ENCODE data around the gene CLRN2. TPM values are rescaled to one million over a fixed set of nuclear protein-coding genes. Genes with fewer than 3 reads are reported as not detected.

CLRN2 gene
- total RNA-seq, 1 donor from 2014 or later: not detected

GRCh38 chr4:17516980-17517379 lies 2.0 kb downstream of the CLRN2 start:
- no peaks in the 10 kb centered on the region for H3K9me3 ChIP-seq (ENCODE audit: control insufficient read depth in 3 of 3, low read length in 3 of 3)

GRCh38 chr4:17517664-17518063 lies 2.7 kb downstream of the CLRN2 start:
- no peak overlapping the region for H3K9ac ChIP-seq (ENCODE audit: low read depth in 1 of 3, low read length in 3 of 3)
- no peaks in the 10 kb centered on the region for H3K36me3 ChIP-seq (ENCODE audit: control insufficient read depth in 3 of 3, insufficient read depth in 3 of 3, low read length in 3 of 3)
- no peak overlapping the region for H3K4me3 ChIP-seq (ENCODE audit: low read length in 3 of 3)
- no peak overlapping the region for H3K27ac ChIP-seq (ENCODE audit: low read depth, low read length)
- H3K9me3 ChIP-seq (ENCODE audit: control insufficient read depth in 3 of 3, low read length in 3 of 3): no peaks in the 10 kb centered on the region
- peaks cover 0 to under 1% (median 0%) of the 10 kb centered on the region in 3 donors for H3K4me1 ChIP-seq (ENCODE audit: control insufficient read depth in 3 of 3, insufficient read depth in 3 of 3, low read length in 3 of 3)
- peaks cover 0 to 5% (median 2%) of the 10 kb centered on the region in 3 donors for H3K27me3 ChIP-seq (ENCODE audit: control insufficient read depth in 3 of 3, insufficient read depth in 3 of 3, low read length in 3 of 3)

More at GRCh38 chr4:17516980-17517379, 2.0 kb downstream of the CLRN2 start:
- no peak overlapping the region for H3K9ac ChIP-seq (ENCODE audit: low read depth in 1 of 3, low read length in 3 of 3)
- no peak overlapping the region for H3K27ac ChIP-seq (ENCODE audit: low read depth, low read length)
- H3K4me3 ChIP-seq (ENCODE audit: low read length in 3 of 3): no peak overlapping the region
- no peaks in the 10 kb centered on the region for H3K36me3 ChIP-seq (ENCODE audit: control insufficient read depth in 3 of 3, insufficient read depth in 3 of 3, low read length in 3 of 3)
- H3K4me1 ChIP-seq (ENCODE audit: control insufficient read depth in 3 of 3, insufficient read depth in 3 of 3, low read length in 3 of 3): peaks cover 0 to 5% (median 3%) of the 10 kb centered on the region in 3 donors
- peaks cover 0 to 5% (median 2%) of the 10 kb centered on the region in 3 donors for H3K27me3 ChIP-seq (ENCODE audit: control insufficient read depth in 3 of 3, insufficient read depth in 3 of 3, low read length in 3 of 3)

GRCh38 chr4:17521595-17521994 lies 6.6 kb downstream of the CLRN2 start:
- Histone ChIP-seq H3K27me3 (ENCODE audit: control insufficient read depth in 3 of 3, insufficient read depth in 3 of 3, low read length in 3 of 3) (peaks cover 0 to 5% (median 0%) of the 10 kb centered on the region in 3 donors), H3K27ac (ENCODE audit: low read depth, low read length) (no peak overlapping the region), H3K4me3 (ENCODE audit: low read length in 3 of 3) (no peak overlapping the region), H3K9me3 (ENCODE audit: control insufficient read depth in 3 of 3, low read length in 3 of 3) (no peaks in the 10 kb centered on the region), H3K9ac (ENCODE audit: low read depth in 1 of 3, low read length in 3 of 3) (no peak overlapping the region), H3K4me1 (ENCODE audit: control insufficient read depth in 3 of 3, insufficient read depth in 3 of 3, low read length in 3 of 3) (no peaks in the 10 kb centered on the region), H3K36me3 (ENCODE audit: control insufficient read depth in 3 of 3, insufficient read depth in 3 of 3, low read length in 3 of 3) (no peaks in the 10 kb centered on the region)

GRCh38 chr4:17523662-17524061 lies 8.7 kb downstream of the CLRN2 start:
- Histone ChIP-seq H3K4me3 (ENCODE audit: low read length in 3 of 3) (no peak overlapping the region), H3K9me3 (ENCODE audit: control insufficient read depth in 3 of 3, low read length in 3 of 3) (no peaks in the 10 kb centered on the region), H3K36me3 (ENCODE audit: control insufficient read depth in 3 of 3, insufficient read depth in 3 of 3, low read length in 3 of 3) (no peaks in the 10 kb centered on the region), H3K4me1 (ENCODE audit: control insufficient read depth in 3 of 3, insufficient read depth in 3 of 3, low read length in 3 of 3) (peaks cover 2 to 6% (median 5%) of the 10 kb centered on the region in 3 donors), H3K9ac (ENCODE audit: low read depth in 1 of 3, low read length in 3 of 3) (no peak overlapping the region), H3K27me3 (ENCODE audit: control insufficient read depth in 3 of 3, insufficient read depth in 3 of 3, low read length in 3 of 3) (no peaks in the 10 kb centered on the region), H3K27ac (ENCODE audit: low read depth, low read length) (no peak overlapping the region)

GRCh38 chr4:17526695-17527477 lies 11.9 kb downstream of the CLRN2 start:
- H3K36me3 ChIP-seq (ENCODE audit: control insufficient read depth in 3 of 3, insufficient read depth in 3 of 3, low read length in 3 of 3): no peaks in the 10 kb centered on the region
- no peak overlapping the region for H3K27ac ChIP-seq (ENCODE audit: low read depth, low read length)
- H3K9me3 ChIP-seq (ENCODE audit: control insufficient read depth in 3 of 3, low read length in 3 of 3): no peaks in the 10 kb centered on the region
- peaks cover 2 to 6% (median 5%) of the 10 kb centered on the region in 3 donors for H3K4me1 ChIP-seq (ENCODE audit: control insufficient read depth in 3 of 3, insufficient read depth in 3 of 3, low read length in 3 of 3)
- H3K4me3 ChIP-seq (ENCODE audit: low read length in 3 of 3): no peak overlapping the region
- no peak overlapping the region for H3K9ac ChIP-seq (ENCODE audit: low read depth in 1 of 3, low read length in 3 of 3)
- no peaks in the 10 kb centered on the region for H3K27me3 ChIP-seq (ENCODE audit: control insufficient read depth in 3 of 3, insufficient read depth in 3 of 3, low read length in 3 of 3)

GRCh38 chr4:17528551-17529165 lies 13.7 kb downstream of the CLRN2 start:
- Histone ChIP-seq H3K9ac (ENCODE audit: low read depth in 1 of 3, low read length in 3 of 3) (no peak overlapping the region), H3K4me1 (ENCODE audit: control insufficient read depth in 3 of 3, insufficient read depth in 3 of 3, low read length in 3 of 3) (peaks cover 2 to 6% (median 5%) of the 10 kb centered on the region in 3 donors), H3K27ac (ENCODE audit: low read depth, low read length) (no peak overlapping the region), H3K36me3 (ENCODE audit: control insufficient read depth in 3 of 3, insufficient read depth in 3 of 3, low read length in 3 of 3) (no peaks in the 10 kb centered on the region), H3K9me3 (ENCODE audit: control insufficient read depth in 3 of 3, low read length in 3 of 3) (no peaks in the 10 kb centered on the region), H3K27me3 (ENCODE audit: control insufficient read depth in 3 of 3, insufficient read depth in 3 of 3, low read length in 3 of 3) (no peaks in the 10 kb centered on the region), H3K4me3 (ENCODE audit: low read length in 3 of 3) (no peak overlapping the region)

GRCh38 chr4:17531538-17532285 lies 16.7 kb downstream of the CLRN2 start:
- Histone ChIP-seq H3K4me1 (ENCODE audit: control insufficient read depth in 3 of 3, insufficient read depth in 3 of 3, low read length in 3 of 3) (peaks cover 2 to 6% (median 5%) of the 10 kb centered on the region in 3 donors), H3K27ac (ENCODE audit: low read depth, low read length) (no peak overlapping the region), H3K4me3 (ENCODE audit: low read length in 3 of 3) (no peak overlapping the region), H3K27me3 (ENCODE audit: control insufficient read depth in 3 of 3, insufficient read depth in 3 of 3, low read length in 3 of 3) (no peaks in the 10 kb centered on the region), H3K36me3 (ENCODE audit: control insufficient read depth in 3 of 3, insufficient read depth in 3 of 3, low read length in 3 of 3) (no peaks in the 10 kb centered on the region), H3K9me3 (ENCODE audit: control insufficient read depth in 3 of 3, low read length in 3 of 3) (no peaks in the 10 kb centered on the region), H3K9ac (ENCODE audit: low read depth in 1 of 3, low read length in 3 of 3) (no peak overlapping the region)

- H3K27ac ChIP-seq (ENCODE audit: low read depth, low read length): no peak overlapping the region
- no peaks in the 10 kb centered on the region for H3K4me1 ChIP-seq (ENCODE audit: control insufficient read depth in 3 of 3, insufficient read depth in 3 of 3, low read length in 3 of 3)
- H3K4me3 ChIP-seq (ENCODE audit: low read length in 3 of 3): no peak overlapping the region
Measured at GRCh38 chr4:17534705-17535104, 19.7 kb downstream of the CLRN2 start.

GRCh38 chr4:17535242-17535641 lies 20.3 kb downstream of the CLRN2 start:
- no peak overlapping the region for H3K9ac ChIP-seq (ENCODE audit: low read depth in 1 of 3, low read length in 3 of 3)
- no peaks in the 10 kb centered on the region for H3K4me1 ChIP-seq (ENCODE audit: control insufficient read depth in 3 of 3, insufficient read depth in 3 of 3, low read length in 3 of 3)
- H3K9me3 ChIP-seq (ENCODE audit: control insufficient read depth in 3 of 3, low read length in 3 of 3): no peaks in the 10 kb centered on the region
- H3K36me3 ChIP-seq (ENCODE audit: control insufficient read depth in 3 of 3, insufficient read depth in 3 of 3, low read length in 3 of 3): no peaks in the 10 kb centered on the region
- no peaks in the 10 kb centered on the region for H3K27me3 ChIP-seq (ENCODE audit: control insufficient read depth in 3 of 3, insufficient read depth in 3 of 3, low read length in 3 of 3)
- no peak overlapping the region for H3K4me3 ChIP-seq (ENCODE audit: low read length in 3 of 3)
- no peak overlapping the region for H3K27ac ChIP-seq (ENCODE audit: low read depth, low read length)

More at GRCh38 chr4:17534705-17535104, 19.7 kb downstream of the CLRN2 start:
- Histone ChIP-seq H3K27me3 (ENCODE audit: control insufficient read depth in 3 of 3, insufficient read depth in 3 of 3, low read length in 3 of 3) (no peaks in the 10 kb centered on the region), H3K9ac (ENCODE audit: low read depth in 1 of 3, low read length in 3 of 3) (no peak overlapping the region), H3K9me3 (ENCODE audit: control insufficient read depth in 3 of 3, low read length in 3 of 3) (no peaks in the 10 kb centered on the region), H3K36me3 (ENCODE audit: control insufficient read depth in 3 of 3, insufficient read depth in 3 of 3, low read length in 3 of 3) (no peaks in the 10 kb centered on the region)

GRCh38 chr4:17535906-17536305 lies 20.9 kb downstream of the CLRN2 start:
- H3K27me3 ChIP-seq (ENCODE audit: control insufficient read depth in 3 of 3, insufficient read depth in 3 of 3, low read length in 3 of 3): no peaks in the 10 kb centered on the region
- no peak overlapping the region for H3K4me3 ChIP-seq (ENCODE audit: low read length in 3 of 3)
- H3K4me1 ChIP-seq (ENCODE audit: control insufficient read depth in 3 of 3, insufficient read depth in 3 of 3, low read length in 3 of 3): no peaks in the 10 kb centered on the region
- H3K36me3 ChIP-seq (ENCODE audit: control insufficient read depth in 3 of 3, insufficient read depth in 3 of 3, low read length in 3 of 3): no peaks in the 10 kb centered on the region
- no peaks in the 10 kb centered on the region for H3K9me3 ChIP-seq (ENCODE audit: control insufficient read depth in 3 of 3, low read length in 3 of 3)
- H3K9ac ChIP-seq (ENCODE audit: low read depth in 1 of 3, low read length in 3 of 3): no peak overlapping the region
- H3K27ac ChIP-seq (ENCODE audit: low read depth, low read length): no peak overlapping the region

Measured in skeletal muscle tissue (tissue), 4 donors.